ENCODE data around the gene DVL3. TPM values are rescaled to one million over a fixed set of nuclear protein-coding genes. Genes with fewer than 3 reads are reported as not detected.

DVL3 gene
- total RNA-seq, 1 donor from 2014 or later = 102 TPM

DNA sequence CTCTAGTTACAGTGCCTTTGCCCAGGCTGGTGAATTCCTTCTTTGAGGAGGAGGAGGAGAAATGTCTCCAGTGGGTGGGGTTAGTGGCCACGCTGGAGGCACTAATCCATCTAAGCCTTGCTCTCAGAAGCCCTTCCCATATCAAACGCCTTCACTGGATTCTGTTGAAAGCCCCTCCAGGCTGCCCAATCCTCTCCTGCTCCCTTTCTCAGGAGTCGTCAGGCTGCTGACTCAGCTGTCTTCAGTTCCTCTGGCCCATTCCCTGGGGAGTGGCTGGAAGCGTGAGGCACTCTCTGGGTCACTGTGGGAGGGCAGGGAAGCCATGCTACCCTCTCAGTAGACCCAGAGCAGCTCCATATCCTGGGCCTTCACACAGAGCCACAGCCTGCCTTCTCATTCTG, 22.2 kb downstream of the DVL3 start:
- H3K4me3 Mint-ChIP-seq (ENCODE audit: unreplicated experiment) = peak overlapping the region; percentile 95
- DNase-seq (ENCODE audit: low spot score) = peak; percentile 60
- peaks cover 51% of the 10 kb centered on the region for H3K4me1 Mint-ChIP-seq (ENCODE audit: low read depth)
- TF ChIP-seq, protein P1, sequence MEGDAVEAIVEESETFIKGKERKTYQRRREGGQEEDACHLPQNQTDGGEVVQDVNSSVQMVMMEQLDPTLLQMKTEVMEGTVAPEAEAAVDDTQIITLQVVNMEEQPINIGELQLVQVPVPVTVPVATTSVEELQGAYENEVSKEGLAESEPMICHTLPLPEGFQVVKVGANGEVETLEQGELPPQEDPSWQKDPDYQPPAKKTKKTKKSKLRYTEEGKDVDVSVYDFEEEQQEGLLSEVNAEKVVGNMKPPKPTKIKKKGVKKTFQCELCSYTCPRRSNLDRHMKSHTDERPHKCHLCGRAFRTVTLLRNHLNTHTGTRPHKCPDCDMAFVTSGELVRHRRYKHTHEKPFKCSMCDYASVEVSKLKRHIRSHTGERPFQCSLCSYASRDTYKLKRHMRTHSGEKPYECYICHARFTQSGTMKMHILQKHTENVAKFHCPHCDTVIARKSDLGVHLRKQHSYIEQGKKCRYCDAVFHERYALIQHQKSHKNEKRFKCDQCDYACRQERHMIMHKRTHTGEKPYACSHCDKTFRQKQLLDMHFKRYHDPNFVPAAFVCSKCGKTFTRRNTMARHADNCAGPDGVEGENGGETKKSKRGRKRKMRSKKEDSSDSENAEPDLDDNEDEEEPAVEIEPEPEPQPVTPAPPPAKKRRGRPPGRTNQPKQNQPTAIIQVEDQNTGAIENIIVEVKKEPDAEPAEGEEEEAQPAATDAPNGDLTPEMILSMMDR (IDR thresholded peaks at IDR 0.05) = no peak
- H3K27ac Mint-ChIP-seq (ENCODE audit: unreplicated experiment) = peak overlapping the region; percentile 95
- no peaks in the 10 kb centered on the region for H3K27me3 Mint-ChIP-seq (ENCODE audit: low read depth)
- H3K36me3 Mint-ChIP-seq (ENCODE audit: low read depth) = peaks cover 33% of the 10 kb centered on the region
- no peaks in the 10 kb centered on the region for H3K9me3 Mint-ChIP-seq (ENCODE audit: low read depth)

DNA sequence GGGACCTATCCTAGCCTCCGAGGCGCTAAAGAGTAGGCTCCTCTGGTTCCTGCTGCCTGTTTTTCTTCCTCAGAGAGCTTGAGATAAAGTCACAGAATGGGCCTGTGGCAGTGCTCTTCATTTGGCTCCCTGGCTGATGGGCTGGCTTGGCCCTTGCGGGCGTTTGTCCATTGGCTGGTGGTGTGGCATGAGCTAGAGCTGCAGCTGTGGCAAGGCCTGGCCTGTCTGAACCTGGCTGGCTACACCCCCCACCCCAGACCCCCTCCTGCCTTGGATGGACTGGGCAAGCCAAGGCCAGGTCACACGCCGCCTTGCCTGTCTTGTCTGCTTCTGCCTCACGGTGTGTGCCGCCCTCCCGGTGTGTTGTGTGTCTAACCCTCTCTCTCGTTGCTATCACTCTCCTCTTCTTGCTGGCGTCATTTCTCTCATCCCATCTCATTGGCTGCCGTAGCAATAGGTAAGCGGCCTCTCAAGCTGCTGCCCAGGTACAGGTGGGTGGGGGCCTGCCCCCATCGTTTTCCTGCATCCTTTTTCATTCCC, 22.7 kb downstream of the DVL3 start:
- Mint-ChIP-seq H3K36me3 (ENCODE audit: low read depth) (peaks cover 36% of the 10 kb centered on the region), H3K4me3 (ENCODE audit: unreplicated experiment) (peak overlapping the region; percentile 95), H3K27ac (ENCODE audit: unreplicated experiment) (peak overlapping the region; percentile 95), H3K9me3 (ENCODE audit: low read depth) (no peaks in the 10 kb centered on the region), H3K27me3 (ENCODE audit: low read depth) (no peaks in the 10 kb centered on the region), H3K4me1 (ENCODE audit: low read depth) (peaks cover 46% of the 10 kb centered on the region)
- TF ChIP-seq, protein P1 (IDR thresholded peaks at IDR 0.05) = no peak
- peak; percentile 75 for DNase-seq (ENCODE audit: low spot score)

DNA sequence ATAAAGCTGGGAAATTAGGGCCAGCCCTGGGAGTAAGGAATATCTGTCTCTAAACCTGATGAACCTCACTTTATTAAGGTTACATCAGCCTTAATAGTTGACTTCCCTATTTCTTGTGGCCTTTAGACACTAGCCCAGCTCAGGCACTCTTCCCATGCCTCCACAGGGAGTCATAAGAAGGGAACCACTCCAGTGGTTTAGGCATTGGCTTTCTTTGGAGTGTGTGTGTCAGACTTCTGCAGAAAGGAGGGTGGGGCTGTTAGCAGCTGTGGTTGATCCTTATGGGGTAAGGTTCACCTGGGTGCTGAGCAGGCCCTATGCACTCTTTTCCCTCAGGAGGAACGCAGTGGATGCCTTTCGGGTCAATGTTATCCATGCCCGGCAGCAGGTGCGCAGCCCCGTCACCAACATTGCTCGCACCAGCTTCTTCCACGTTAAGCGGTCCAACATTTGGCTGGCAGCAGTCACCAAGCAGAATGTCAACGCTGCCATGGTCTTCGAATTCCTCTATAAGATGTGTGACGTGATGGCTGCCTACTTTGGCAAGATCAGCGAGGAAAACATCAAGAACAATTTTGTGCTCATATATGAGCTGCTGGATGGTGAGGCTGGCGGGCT, 23.5 kb downstream of the DVL3 start:
- peaks cover 42% of the 10 kb centered on the region for H3K36me3 Mint-ChIP-seq (ENCODE audit: low read depth)
- H3K9me3 Mint-ChIP-seq (ENCODE audit: low read depth) = no peaks in the 10 kb centered on the region
- TF ChIP-seq, protein P1 (IDR thresholded peaks at IDR 0.05) = no peak
- DNase-seq (ENCODE audit: low spot score) = no peak
- no peaks in the 10 kb centered on the region for H3K27me3 Mint-ChIP-seq (ENCODE audit: low read depth)
- no peak overlapping the region for H3K4me3 Mint-ChIP-seq (ENCODE audit: unreplicated experiment)
- H3K4me1 Mint-ChIP-seq (ENCODE audit: low read depth) = peaks cover 41% of the 10 kb centered on the region
- peak overlapping the region; percentile 36 for H3K27ac Mint-ChIP-seq (ENCODE audit: unreplicated experiment)

DNA sequence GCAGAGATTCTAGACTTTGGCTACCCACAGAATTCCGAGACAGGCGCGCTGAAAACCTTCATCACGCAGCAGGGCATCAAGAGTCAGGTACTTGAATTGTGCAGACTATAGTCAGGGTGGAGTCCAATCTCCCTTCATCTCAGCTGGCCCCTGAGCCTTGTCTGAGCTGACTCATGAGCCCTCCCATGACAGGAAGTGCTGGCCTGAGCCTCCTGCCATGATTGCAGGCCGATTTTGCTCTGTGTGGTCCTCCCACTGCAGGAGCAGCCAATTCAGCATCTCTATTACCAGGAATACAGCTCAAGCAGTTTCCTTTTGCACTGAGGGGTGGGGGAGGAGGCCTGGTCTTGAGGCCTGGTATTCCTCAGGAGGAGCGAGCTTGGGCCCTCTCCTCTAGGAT, 25.0 kb downstream of the DVL3 start:
- Mint-ChIP-seq H3K9me3 (ENCODE audit: low read depth) (no peaks in the 10 kb centered on the region), H3K27ac (ENCODE audit: unreplicated experiment) (peak overlapping the region; percentile 36), H3K4me3 (ENCODE audit: unreplicated experiment) (no peak overlapping the region), H3K4me1 (ENCODE audit: low read depth) (peaks cover 45% of the 10 kb centered on the region), H3K36me3 (ENCODE audit: low read depth) (peaks cover 50% of the 10 kb centered on the region), H3K27me3 (ENCODE audit: low read depth) (no peaks in the 10 kb centered on the region)
- no peak for DNase-seq (ENCODE audit: low spot score)
- TF ChIP-seq, protein P1 (IDR thresholded peaks at IDR 0.05) = no peak

DNA sequence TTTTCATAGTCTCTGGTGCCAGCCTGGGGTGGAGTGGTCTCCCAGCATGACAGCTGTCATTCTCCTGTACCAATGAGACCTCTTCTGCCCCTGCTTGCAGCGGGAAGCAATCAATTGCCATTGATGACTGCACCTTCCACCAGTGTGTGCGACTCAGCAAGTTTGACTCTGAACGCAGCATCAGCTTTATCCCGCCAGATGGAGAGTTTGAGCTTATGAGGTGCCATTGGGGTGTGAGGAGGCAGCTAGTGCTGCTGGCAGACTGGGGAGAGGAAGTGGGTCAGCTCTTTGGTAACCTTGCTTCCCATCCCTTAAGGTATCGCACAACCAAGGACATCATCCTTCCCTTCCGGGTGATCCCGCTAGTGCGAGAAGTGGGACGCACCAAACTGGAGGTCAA, 26.4 kb downstream of the DVL3 start:
- Mint-ChIP-seq H3K4me1 (ENCODE audit: low read depth) (peaks cover 41% of the 10 kb centered on the region), H3K27ac (ENCODE audit: unreplicated experiment) (no peak overlapping the region), H3K27me3 (ENCODE audit: low read depth) (no peaks in the 10 kb centered on the region), H3K9me3 (ENCODE audit: low read depth) (no peaks in the 10 kb centered on the region), H3K4me3 (ENCODE audit: unreplicated experiment) (no peak overlapping the region), H3K36me3 (ENCODE audit: low read depth) (peaks cover 50% of the 10 kb centered on the region)
- DNase-seq (ENCODE audit: low spot score) = no peak
- TF ChIP-seq, protein P1 (IDR thresholded peaks at IDR 0.05) = no peak
